WTC11 (cell line): ENCODE data around the gene MED22.

Source experiments
- CTCF ChIP-seq: fragments of 200-600 bp; IDR thresholded peaks from 2 replicates; pipeline ENCODE4 v1.8.0; 2022; ENCODE audit warnings: antibody characterized with exemption
- TF ChIP-seq, protein P1 (sequence below): sonication (generic); formaldehyde crosslinking; IDR thresholded peaks from 2 replicates; pipeline ENCODE4 v1.8.1; 2023; ENCODE audit warnings: mild to moderate bottlenecking, missing genetic modification reagents, borderline replicate concordance

DNA sequence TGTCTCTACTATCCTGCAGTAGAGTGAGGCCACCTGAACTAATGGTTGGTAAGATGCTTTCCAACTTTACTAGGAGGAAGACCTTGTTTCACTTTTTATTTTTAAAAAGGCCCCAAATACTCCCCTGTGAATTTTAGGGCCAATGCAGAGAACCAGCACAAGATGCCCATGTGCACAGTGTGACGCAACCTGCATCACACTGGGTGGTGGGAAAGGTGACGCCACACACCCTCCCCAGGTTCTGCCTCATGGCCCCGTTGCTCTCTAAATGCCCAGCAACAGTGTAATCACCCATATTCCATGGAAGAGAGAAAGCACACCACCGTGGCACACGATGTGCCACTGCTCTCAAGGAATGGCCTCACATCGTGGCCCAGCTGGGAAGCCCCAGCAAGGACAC is 21.5 kb upstream of the MED22 start:
- TF ChIP-seq CTCF, result no peak
- TF ChIP-seq, protein P1, sequence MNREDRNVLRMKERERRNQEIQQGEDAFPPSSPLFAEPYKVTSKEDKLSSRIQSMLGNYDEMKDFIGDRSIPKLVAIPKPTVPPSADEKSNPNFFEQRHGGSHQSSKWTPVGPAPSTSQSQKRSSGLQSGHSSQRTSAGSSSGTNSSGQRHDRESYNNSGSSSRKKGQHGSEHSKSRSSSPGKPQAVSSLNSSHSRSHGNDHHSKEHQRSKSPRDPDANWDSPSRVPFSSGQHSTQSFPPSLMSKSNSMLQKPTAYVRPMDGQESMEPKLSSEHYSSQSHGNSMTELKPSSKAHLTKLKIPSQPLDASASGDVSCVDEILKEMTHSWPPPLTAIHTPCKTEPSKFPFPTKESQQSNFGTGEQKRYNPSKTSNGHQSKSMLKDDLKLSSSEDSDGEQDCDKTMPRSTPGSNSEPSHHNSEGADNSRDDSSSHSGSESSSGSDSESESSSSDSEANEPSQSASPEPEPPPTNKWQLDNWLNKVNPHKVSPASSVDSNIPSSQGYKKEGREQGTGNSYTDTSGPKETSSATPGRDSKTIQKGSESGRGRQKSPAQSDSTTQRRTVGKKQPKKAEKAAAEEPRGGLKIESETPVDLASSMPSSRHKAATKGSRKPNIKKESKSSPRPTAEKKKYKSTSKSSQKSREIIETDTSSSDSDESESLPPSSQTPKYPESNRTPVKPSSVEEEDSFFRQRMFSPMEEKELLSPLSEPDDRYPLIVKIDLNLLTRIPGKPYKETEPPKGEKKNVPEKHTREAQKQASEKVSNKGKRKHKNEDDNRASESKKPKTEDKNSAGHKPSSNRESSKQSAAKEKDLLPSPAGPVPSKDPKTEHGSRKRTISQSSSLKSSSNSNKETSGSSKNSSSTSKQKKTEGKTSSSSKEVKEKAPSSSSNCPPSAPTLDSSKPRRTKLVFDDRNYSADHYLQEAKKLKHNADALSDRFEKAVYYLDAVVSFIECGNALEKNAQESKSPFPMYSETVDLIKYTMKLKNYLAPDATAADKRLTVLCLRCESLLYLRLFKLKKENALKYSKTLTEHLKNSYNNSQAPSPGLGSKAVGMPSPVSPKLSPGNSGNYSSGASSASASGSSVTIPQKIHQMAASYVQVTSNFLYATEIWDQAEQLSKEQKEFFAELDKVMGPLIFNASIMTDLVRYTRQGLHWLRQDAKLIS, result no peak
